KMS-11 (cell line): Measurements from ENCODE around the gene CRIP1.

Experiments
- H2AFZ ChIP-seq: fragments of 200-600 bp; sonication (generic); 2 replicates; pipeline ENCODE4 v1.6.1; 2016; ENCODE audit warnings: antibody characterized with exemption, mixed run types, low read depth
- H3K27ac ChIP-seq: fragments of 200-600 bp; sonication (generic); 2 replicates; pipeline ENCODE4 v1.6.1; 2016; ENCODE audit warnings: mild to moderate bottlenecking, mixed run types
- H3K27me3 ChIP-seq: fragments of 200-600 bp; sonication (generic); 2 replicates; pipeline ENCODE4 v1.6.1; 2017; ENCODE audit warnings: mild to moderate bottlenecking, low read depth, mixed run types, moderate library complexity; ENCODE audit not compliant: insufficient read depth
- H3K36me3 ChIP-seq: fragments of 200-600 bp; sonication (generic); 2 replicates; pipeline ENCODE4 v1.6.1; 2017; ENCODE audit warnings: mild to moderate bottlenecking, mixed run types; ENCODE audit not compliant: insufficient read depth
- H3K4me1 ChIP-seq: fragments of 200-600 bp; sonication (generic); 2 replicates; pipeline ENCODE4 v1.6.1; 2016; ENCODE audit warnings: mild to moderate bottlenecking, low read depth, mixed run types; ENCODE audit not compliant: poor library complexity, severe bottlenecking
- H3K4me2 ChIP-seq: fragments of 200-600 bp; sonication (generic); 2 replicates; pipeline ENCODE4 v1.7.0; 2016; ENCODE audit warnings: mild to moderate bottlenecking, mixed run types
- H3K4me3 ChIP-seq: fragments of 200-600 bp; sonication (generic); IDR thresholded peaks from 2 replicates; pipeline ENCODE4 v1.6.1; 2017; ENCODE audit warnings: low read depth, low read length, mixed read lengths; ENCODE audit not compliant: insufficient read depth
- H3K79me2 ChIP-seq: fragments of 200-600 bp; sonication (generic); 2 replicates; pipeline ENCODE4 v1.6.1; 2016; ENCODE audit warnings: low read depth, mixed run types; ENCODE audit not compliant: insufficient read depth
- H3K9ac ChIP-seq: fragments of 200-600 bp; sonication (generic); 2 replicates; pipeline ENCODE4 v1.6.1; 2016; ENCODE audit warnings: mild to moderate bottlenecking, mixed run types
- H4K20me1 ChIP-seq: fragments of 200-600 bp; sonication (generic); 2 replicates; pipeline ENCODE4 v1.6.1; 2016; ENCODE audit warnings: mild to moderate bottlenecking, mixed run types; ENCODE audit not compliant: insufficient read depth
- CTCF ChIP-seq: fragments of 200-600 bp; sonication (generic); conservative IDR thresholded peaks from 2 replicates; pipeline ENCODE4 v1.6.1; 2017; ENCODE audit warnings: low read depth, mild to moderate bottlenecking, antibody characterized with exemption, low read length, moderate library complexity, mixed read lengths

The CRIP1 gene

GRCh38 chr14:105534586-105534985 lies 47.9 kb downstream of the CRIP1 start:
- H3K36me3 ChIP-seq = no peaks in the 10 kb centered on the region
- H3K79me2 ChIP-seq = no peaks in the 10 kb centered on the region
- no peak overlapping the region for H2AFZ ChIP-seq
- no peak overlapping the region for H3K4me3 ChIP-seq
- no peaks in the 10 kb centered on the region for H4K20me1 ChIP-seq
- peaks cover 39% of the 10 kb centered on the region; the same call in 1 of the 2 replicates for H3K27me3 ChIP-seq
- no peak overlapping the region for H3K27ac ChIP-seq
- TF ChIP-seq CTCF = no peak
- H3K4me1 ChIP-seq = peaks cover 6% of the 10 kb centered on the region
- H3K4me2 ChIP-seq = no peak overlapping the region
- no peak overlapping the region for H3K9ac ChIP-seq

GRCh38 chr14:105536051-105536450 lies 49.4 kb downstream of the CRIP1 start:
- Histone ChIP-seq H3K4me1 (peaks cover 6% of the 10 kb centered on the region), H3K9ac (no peak overlapping the region), H3K27ac (no peak overlapping the region), H4K20me1 (no peaks in the 10 kb centered on the region), H3K4me3 (no peak overlapping the region), H2AFZ (no peak overlapping the region), H3K79me2 (no peaks in the 10 kb centered on the region), H3K36me3 (no peaks in the 10 kb centered on the region), H3K4me2 (no peak overlapping the region), H3K27me3 (peaks cover 39% of the 10 kb centered on the region; the same call in 1 of the 2 replicates)
- no peak for TF ChIP-seq CTCF

GRCh38 chr14:105536691-105537579 lies 50.2 kb downstream of the CRIP1 start:
- Histone ChIP-seq H2AFZ (no peak overlapping the region), H4K20me1 (no peaks in the 10 kb centered on the region), H3K36me3 (no peaks in the 10 kb centered on the region), H3K79me2 (no peaks in the 10 kb centered on the region), H3K4me2 (no peak overlapping the region), H3K4me1 (peaks cover 6% of the 10 kb centered on the region), H3K27me3 (peaks cover 39% of the 10 kb centered on the region; the same call in 1 of the 2 replicates), H3K27ac (no peak overlapping the region), H3K4me3 (no peak overlapping the region), H3K9ac (no peak overlapping the region)
- no peak for TF ChIP-seq CTCF

- Histone ChIP-seq H3K9ac (no peak overlapping the region), H3K27ac (no peak overlapping the region), H3K27me3 (peaks cover 39% of the 10 kb centered on the region; the same call in 1 of the 2 replicates), H3K4me3 (no peak overlapping the region), H4K20me1 (no peaks in the 10 kb centered on the region), H2AFZ (peak overlapping the region; percentile 48), H3K4me2 (peak overlapping the region; percentile 29; the same call in 1 of the 2 replicates), H3K79me2 (no peaks in the 10 kb centered on the region), H3K4me1 (peaks cover 6% of the 10 kb centered on the region), H3K36me3 (no peaks in the 10 kb centered on the region)
- peak; percentile 93 for TF ChIP-seq CTCF
These were observed 51.1 kb downstream of the CRIP1 start for GRCh38 chr14:105537580-105538474.
